ENCODE data around the gene IL17RE.

GRCh38 chr3:9875448-9875847 lies 27.2 kb upstream of the IL17RE start:
- TF ChIP-seq POLR2A (IDR thresholded peaks at IDR 0.05; ENCODE audit: low read depth, low read length): no peak
- no peak for TF ChIP-seq JUN (IDR thresholded peaks at IDR 0.05; ENCODE audit: borderline replicate concordance, insufficient read depth, insufficient read length, low read depth)
- no peak for TF ChIP-seq CTCF (IDR thresholded peaks at IDR 0.05; ENCODE audit: extremely low read depth in 1 of 2, insufficient read depth in 1 of 2, low read depth in 1 of 2, low read length in 2 of 2)
- TF ChIP-seq, protein P1, sequence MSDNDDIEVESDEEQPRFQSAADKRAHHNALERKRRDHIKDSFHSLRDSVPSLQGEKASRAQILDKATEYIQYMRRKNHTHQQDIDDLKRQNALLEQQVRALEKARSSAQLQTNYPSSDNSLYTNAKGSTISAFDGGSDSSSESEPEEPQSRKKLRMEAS (IDR thresholded peaks at IDR 0.05; ENCODE audit: insufficient read depth, insufficient read length): no peak
- no peak for TF ChIP-seq POLR2AphosphoS5 (IDR thresholded peaks at IDR 0.05; ENCODE audit: insufficient read depth, low read depth, low read length)
- no peak for TF ChIP-seq EZH2 (IDR thresholded peaks at IDR 0.05; ENCODE audit: borderline replicate concordance, low read depth, low read length, severe bottlenecking)
